Fibroblast of lung (primary cell): ENCODE results near the gene GPX7. TPM values are rescaled to one million over a fixed set of nuclear protein-coding genes. Genes with fewer than 3 reads are reported as not detected.
"Not testable (repeated sequence)": the region's sequence is repeated elsewhere in the genome, so short reads cannot be mapped to it uniquely, and the experiment has no call there.

Experiments
- DNase-seq, 2 donors: peaks; one replicate each; pipeline versions ENCODE4 v3.0.0 to v3.0.0-alpha.2; 2010; ENCODE audit warnings: low read depth in 2 of 2
- H2AFZ ChIP-seq: 2 replicates; pipeline ENCODE4 v1.5.1; 2012; ENCODE audit warnings: low read length, control low read depth, inconsistent platforms
- H3K27ac ChIP-seq: 2 replicates; pipeline ENCODE4 v1.5.1; 2011; ENCODE audit warnings: low read length, control low read depth; ENCODE audit not compliant: insufficient read depth
- H3K27me3 ChIP-seq: 2 replicates; pipeline ENCODE4 v1.5.1; 2011; ENCODE audit warnings: mild to moderate bottlenecking, low read length; ENCODE audit not compliant: control insufficient read depth, insufficient read depth
- H3K36me3 ChIP-seq: 2 replicates; pipeline ENCODE4 v1.5.1; 2011; ENCODE audit warnings: low read length; ENCODE audit not compliant: control insufficient read depth, insufficient read depth
- H3K4me1 ChIP-seq: 2 replicates; pipeline ENCODE4 v1.5.1; 2011; ENCODE audit warnings: low read length; ENCODE audit not compliant: control insufficient read depth, insufficient read depth; ENCODE audit errors: extremely low read depth
- H3K4me2 ChIP-seq: 2 replicates; pipeline ENCODE4 v1.5.1; 2011; ENCODE audit warnings: low read length, control low read depth; ENCODE audit not compliant: insufficient read depth; ENCODE audit errors: extremely low read depth
- H3K4me3 ChIP-seq, 4 experiments: fragments of 200-600 bp in 1 of 4; sonication (generic) in 1 of 4; replicated peaks in 1 of 4; 2 replicates each; pipeline ENCODE4 v1.5.1; 2011 to 2016; ENCODE audit warnings: low read length in 4 of 4, low read depth in 3 of 4, mild to moderate bottlenecking in 3 of 4, control low read depth in 2 of 4, inconsistent platforms in 1 of 4, mixed read lengths in 1 of 4; ENCODE audit not compliant: insufficient read depth in 1 of 4; ENCODE audit errors: control extremely low read depth in 1 of 4
- H3K79me2 ChIP-seq: 2 replicates; pipeline ENCODE4 v1.5.1; 2012; ENCODE audit warnings: mild to moderate bottlenecking, low read length, inconsistent platforms; ENCODE audit not compliant: control insufficient read depth, insufficient read depth
- H3K9ac ChIP-seq: 2 replicates; pipeline ENCODE4 v1.5.1; 2011; ENCODE audit warnings: mild to moderate bottlenecking, low read length, control low read depth; ENCODE audit not compliant: insufficient read depth
- H3K9me3 ChIP-seq: 2 replicates; pipeline ENCODE4 v1.5.1; 2012; ENCODE audit warnings: low read depth, low read length; ENCODE audit not compliant: control insufficient read depth, insufficient read depth
- H4K20me1 ChIP-seq: 2 replicates; pipeline ENCODE4 v1.5.1; 2011; ENCODE audit warnings: low read length; ENCODE audit not compliant: control insufficient read depth, insufficient read depth; ENCODE audit errors: extremely low read depth
- CTCF ChIP-seq, 2 donors: IDR thresholded peaks in 1 of 2; conservative IDR thresholded peaks in 1 of 2; 1 replicate in 1 of 2; 2 replicates in 1 of 2; pipeline ENCODE4 v1.5.1; 2011 to 2012; ENCODE audit warnings: low read length in 2 of 2, control low read depth in 1 of 2, inconsistent platforms in 1 of 2, low read depth in 1 of 2, mild to moderate bottlenecking in 1 of 2
- EZH2 ChIP-seq: IDR thresholded peaks from 2 replicates; pipeline ENCODE4 v1.5.1; 2012; ENCODE audit warnings: low read length, control low read depth, mild to moderate bottlenecking; ENCODE audit errors: missing control alignments
- polyA plus RNA-seq, 2 donors: library from polyadenylated mRNA; depleted of rRNA in 1 of 2; stranded (reverse) in 1 of 2; unstranded in 1 of 2; fragments of >200 nt; gene quantifications; 2 replicates each; pipeline ENCODE4 v1.2.1, GENCODE V29; 2011 to 2012; ENCODE audit warnings: missing spikeins in 1 of 2
- total RNA-seq: library from RNA; depleted of rRNA; stranded (reverse); fragments of >200 nt; gene quantifications from 2 replicates; pipeline ENCODE4 v1.2.1, GENCODE V29; 2014

Gene GPX7
- total and polyA plus RNA-seq, 2 donors (not counting 1 experiment from before 2014, with no cell fraction given): 28.9 to 30.6 TPM

- H3K4me2 ChIP-seq: no peak overlapping the region
- no peak for DNase-seq
- no peaks in the 10 kb centered on the region for H3K79me2 ChIP-seq
- H3K36me3 ChIP-seq: no peaks in the 10 kb centered on the region
- H3K9ac ChIP-seq: no peak overlapping the region
- no peaks in the 10 kb centered on the region for H3K27me3 ChIP-seq
- H3K4me1 ChIP-seq: peaks cover 3% of the 10 kb centered on the region
- no peaks in the 10 kb centered on the region for H4K20me1 ChIP-seq
- H2AFZ ChIP-seq: no peak overlapping the region
- H3K27ac ChIP-seq: no peak overlapping the region
- TF ChIP-seq CTCF (conservative IDR thresholded peaks at IDR 0.05 in 1 of 2, IDR thresholded peaks at IDR 0.05 in 1 of 2; ENCODE audit: low read depth in 1 of 2, low read length in 2 of 2) (no peak), EZH2 (no peak)
- no peaks in the 10 kb centered on the region for H3K9me3 ChIP-seq
- H3K4me3 ChIP-seq: no peak overlapping the region
These were observed 26.1 kb upstream of the GPX7 start for GRCh38 chr1:52576074-52576473.

DNA sequence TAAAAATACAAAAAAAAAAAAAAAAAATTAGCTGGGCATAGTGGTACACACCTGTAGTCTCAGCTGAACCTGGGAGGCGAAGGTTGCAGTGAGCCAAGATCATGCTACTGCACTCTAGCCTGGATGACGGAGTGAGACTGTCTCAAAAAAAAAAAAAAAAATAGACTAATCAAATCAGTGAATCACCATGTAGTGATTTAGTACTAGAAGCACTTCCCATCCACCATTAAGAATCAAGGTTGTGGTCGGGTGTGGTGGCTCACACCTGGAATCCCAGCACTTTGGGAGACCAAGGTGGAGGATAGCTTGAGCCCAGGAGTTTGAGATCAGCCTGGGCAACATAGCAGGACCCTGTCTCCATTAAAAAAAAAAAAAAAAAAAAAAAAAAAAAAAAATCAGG lies 24.1 kb upstream of the GPX7 start:
- not testable (repeated sequence) for H3K27me3 ChIP-seq, H3K27ac ChIP-seq, H2AFZ ChIP-seq, H4K20me1 ChIP-seq, H3K9ac ChIP-seq, H3K79me2 ChIP-seq, H3K9me3 ChIP-seq, H3K36me3 ChIP-seq, H3K4me2 ChIP-seq, H3K4me1 ChIP-seq, H3K4me3 ChIP-seq
- peak in 1 of 2 donors; percentile 36 for DNase-seq

DNA sequence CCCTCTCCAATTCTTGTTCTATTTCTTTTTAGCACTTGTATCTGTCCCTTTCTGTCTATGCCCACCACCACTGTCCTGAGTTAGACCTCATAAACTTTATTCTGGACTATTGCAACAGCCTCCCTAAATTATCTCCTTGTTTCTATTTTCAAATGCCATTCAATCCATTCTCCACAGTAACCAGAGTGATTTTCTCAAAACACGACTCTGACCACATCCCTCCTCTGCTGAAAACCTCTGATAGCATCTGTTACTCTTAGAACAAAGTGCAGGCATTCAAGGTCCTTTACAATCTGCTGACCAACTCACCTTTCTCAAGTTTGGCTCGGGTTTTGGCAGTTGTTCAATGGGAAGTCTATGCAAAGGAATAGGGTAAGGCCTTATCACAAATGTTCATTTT lies 22.8 kb upstream of the GPX7 start:
- TF ChIP-seq EZH2: no peak
- TF ChIP-seq CTCF (conservative IDR thresholded peaks at IDR 0.05 in 1 of 2, IDR thresholded peaks at IDR 0.05 in 1 of 2; ENCODE audit: low read depth in 1 of 2, low read length in 2 of 2): no peak
- no peaks in the 10 kb centered on the region for H4K20me1 ChIP-seq
- no peaks in the 10 kb centered on the region for H3K79me2 ChIP-seq
- H3K27me3 ChIP-seq: no peaks in the 10 kb centered on the region
- H3K4me1 ChIP-seq: peaks cover under 1% of the 10 kb centered on the region
- no peaks in the 10 kb centered on the region for H3K9me3 ChIP-seq
- H2AFZ ChIP-seq: no peak overlapping the region
- DNase-seq: peak in 1 of 2 donors; percentile 34
- no peak overlapping the region for H3K9ac ChIP-seq
- no peak overlapping the region for H3K4me2 ChIP-seq
- no peak overlapping the region for H3K27ac ChIP-seq
- no peak overlapping the region for H3K4me3 ChIP-seq
- H3K36me3 ChIP-seq: no peaks in the 10 kb centered on the region
